Measurements from ENCODE around the gene PCBP1.

DNA sequence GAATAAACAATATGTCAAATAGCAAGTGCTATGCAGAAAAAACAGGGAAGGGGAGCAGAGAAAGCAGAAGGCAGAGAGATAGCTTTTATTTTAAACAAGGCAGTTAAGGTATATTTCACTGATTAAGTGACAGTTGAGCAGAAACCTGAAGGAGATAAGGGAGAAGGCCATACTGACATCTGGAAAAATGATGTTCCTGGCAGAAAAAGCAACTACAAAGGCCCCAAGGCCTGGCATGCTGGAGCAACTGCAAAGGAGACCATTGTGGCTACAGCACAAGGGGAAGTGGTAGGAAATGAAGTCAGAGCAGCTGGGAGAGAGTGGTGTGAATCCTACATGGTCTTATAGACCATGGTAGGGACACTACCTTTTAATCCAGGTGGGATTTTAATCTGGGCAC lies 8.9 kb upstream of the PCBP1 start:
- TF ChIP-seq CTCF (IDR thresholded peaks at IDR 0.05 in 8 of 11, conservative IDR thresholded peaks at IDR 0.05 in 3 of 11) (no peak), POLR2AphosphoS5 (IDR thresholded peaks at IDR 0.05) (no peak)
